GM23338 (cell line): ENCODE data around the gene SIL1.

ENCODE experiments used
- CTCF ChIP-seq, 2 experiments: fragments of 200-600 bp in 1 of 2; sonication (generic) in 1 of 2; conservative IDR thresholded peaks; 2 replicates each; pipeline versions ENCODE4 v1.5.1 to v1.6.1; 2016 to 2017; ENCODE audit warnings: antibody characterized with exemption in 2 of 2, low read depth in 2 of 2, mild to moderate bottlenecking in 2 of 2, moderate library complexity in 1 of 2
- ETS1 ChIP-seq: IDR thresholded peaks from 2 replicates; pipeline ENCODE4 v1.6.1; 2016; ENCODE audit warnings: antibody characterized with exemption
- EZH2 ChIP-seq: fragments of 200-600 bp; sonication (generic); IDR thresholded peaks from one replicate; pipeline ENCODE4 v1.8.0; 2017; ENCODE audit warnings: antibody characterized with exemption, mild to moderate bottlenecking, low read depth; ENCODE audit not compliant: unreplicated experiment
- POLR2AphosphoS5 ChIP-seq: IDR thresholded peaks from 2 replicates; pipeline ENCODE4 v1.6.1; 2016; ENCODE audit warnings: antibody characterized with exemption, low read depth
- REST ChIP-seq: IDR thresholded peaks from one replicate; pipeline ENCODE4 v1.6.1; 2018; ENCODE audit warnings: antibody characterized with exemption; ENCODE audit not compliant: unreplicated experiment
- ZNF331 ChIP-seq: fragments of 250-450 bp; sonication (Bioruptor Pico); IDR thresholded peaks from 2 replicates; pipeline ENCODE4 v1.5.0; 2020; ENCODE audit warnings: low read depth, mild to moderate bottlenecking, moderate library complexity

- no peak for TF ChIP-seq REST
- no peak for TF ChIP-seq CTCF (conservative IDR thresholded peaks at IDR 0.05; ENCODE audit: low read depth in 2 of 2)
- TF ChIP-seq EZH2, result no peak
- no peak for TF ChIP-seq POLR2AphosphoS5
- no peak for TF ChIP-seq ETS1
- TF ChIP-seq ZNF331 (CRISPR knock-in tag), result no peak
Measured at GRCh38 chr5:139148306-139148705, 49.9 kb downstream of the SIL1 start.
